Measurements from ENCODE around the gene AP1S3.

Gene AP1S3

DNA sequence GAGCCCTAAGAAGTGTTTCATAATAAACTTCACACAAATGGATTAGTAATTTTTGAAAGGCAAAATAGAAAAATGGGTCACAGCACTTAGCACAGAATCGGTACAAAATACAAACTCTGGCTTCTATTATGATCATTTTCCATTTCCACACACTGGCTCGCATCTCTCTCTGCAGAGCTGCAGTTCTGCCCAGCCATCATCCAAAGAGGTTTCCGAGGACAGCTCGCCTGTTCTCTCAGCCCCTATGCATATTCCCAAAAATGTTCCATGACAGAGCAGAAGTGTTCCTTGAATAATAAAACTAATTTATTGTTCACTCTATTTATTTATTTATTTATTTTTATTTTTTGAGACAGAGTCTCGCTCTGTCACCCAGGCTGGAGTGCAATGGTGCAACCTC is 115.6 kb downstream of the AP1S3 start:
- no peak for DNase-seq

DNA sequence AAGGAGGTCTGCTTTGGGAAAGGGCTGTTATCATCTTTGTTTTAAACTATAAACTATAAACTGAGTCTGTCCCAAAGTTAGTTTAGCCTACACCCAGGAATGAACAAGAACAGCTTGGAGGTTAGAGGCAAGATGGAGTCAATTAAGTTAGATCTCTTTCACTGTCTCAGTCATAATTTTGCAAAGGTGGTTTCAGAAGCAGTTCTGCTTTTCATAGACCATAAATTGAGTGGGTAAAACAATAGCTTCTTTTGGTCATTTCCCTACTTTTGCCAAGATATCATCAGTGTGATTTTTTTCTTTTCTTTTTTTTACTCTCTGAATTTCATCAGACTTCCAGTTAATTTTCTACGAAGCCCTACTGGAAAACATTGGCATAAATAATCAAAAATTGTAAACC is 117.0 kb downstream of the AP1S3 start:
- no peak for DNase-seq

DNA sequence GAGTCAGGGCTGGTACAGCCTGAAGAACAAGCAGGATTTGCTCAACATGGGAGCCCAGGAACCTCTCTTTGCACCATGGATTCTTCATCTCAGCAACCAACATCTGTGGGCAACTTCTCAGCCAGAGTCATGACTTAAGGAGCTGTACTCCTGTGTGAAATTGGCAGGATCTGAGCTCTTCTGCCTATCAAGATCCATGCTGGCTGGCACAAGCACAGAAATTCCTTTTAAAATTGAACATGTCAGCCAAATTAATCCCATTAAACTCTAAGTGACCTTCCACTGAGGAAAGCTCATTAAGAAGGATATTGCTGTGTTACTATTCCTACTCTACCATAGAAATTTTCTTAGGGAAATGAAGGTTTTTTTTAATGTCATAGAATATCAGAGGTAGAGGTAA is 124.7 kb downstream of the AP1S3 start:
- no peak for DNase-seq

DNA sequence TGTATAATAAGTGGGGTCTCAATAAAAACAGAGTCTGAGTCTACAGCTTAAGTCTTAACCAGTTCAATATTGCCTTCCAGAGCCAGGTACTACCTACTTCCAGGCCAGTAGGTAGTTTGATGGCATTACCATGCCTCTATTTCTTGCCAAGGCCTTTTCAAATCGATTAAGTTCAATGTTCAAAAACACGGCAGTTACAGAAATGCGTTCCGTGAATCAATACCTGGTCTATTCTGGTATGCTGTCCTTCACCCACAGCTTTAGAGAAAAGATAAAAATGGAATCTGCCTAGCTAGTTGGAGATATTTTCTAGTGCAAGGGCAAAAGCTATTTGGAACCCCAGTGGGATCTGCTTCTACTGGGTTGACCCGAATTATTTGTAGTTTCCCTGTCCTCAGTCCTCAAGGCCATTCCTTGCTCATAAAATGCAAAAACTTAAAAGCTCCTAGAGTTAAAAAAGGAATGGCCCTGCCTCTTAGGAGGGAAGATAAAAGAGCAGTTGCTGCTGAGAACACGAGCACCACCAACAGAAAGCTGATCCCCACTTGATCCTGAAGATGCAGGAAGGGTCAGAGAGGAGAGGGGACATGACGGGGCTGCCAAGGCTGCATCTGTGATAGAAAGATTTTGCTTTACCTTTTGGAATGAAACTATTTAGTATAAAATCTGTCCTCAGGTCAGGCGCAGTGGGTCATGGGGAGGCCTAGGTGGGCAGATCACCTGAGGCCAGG is 125.6 kb downstream of the AP1S3 start:
- DNase-seq = no peak
